ENCODE results near the gene INPP5D. TPM values are rescaled to one million over a fixed set of nuclear protein-coding genes. Genes with fewer than 3 reads are reported as not detected.

INPP5D gene
- total RNA-seq, 1 donor from 2014 or later = 26.6 TPM

DNA sequence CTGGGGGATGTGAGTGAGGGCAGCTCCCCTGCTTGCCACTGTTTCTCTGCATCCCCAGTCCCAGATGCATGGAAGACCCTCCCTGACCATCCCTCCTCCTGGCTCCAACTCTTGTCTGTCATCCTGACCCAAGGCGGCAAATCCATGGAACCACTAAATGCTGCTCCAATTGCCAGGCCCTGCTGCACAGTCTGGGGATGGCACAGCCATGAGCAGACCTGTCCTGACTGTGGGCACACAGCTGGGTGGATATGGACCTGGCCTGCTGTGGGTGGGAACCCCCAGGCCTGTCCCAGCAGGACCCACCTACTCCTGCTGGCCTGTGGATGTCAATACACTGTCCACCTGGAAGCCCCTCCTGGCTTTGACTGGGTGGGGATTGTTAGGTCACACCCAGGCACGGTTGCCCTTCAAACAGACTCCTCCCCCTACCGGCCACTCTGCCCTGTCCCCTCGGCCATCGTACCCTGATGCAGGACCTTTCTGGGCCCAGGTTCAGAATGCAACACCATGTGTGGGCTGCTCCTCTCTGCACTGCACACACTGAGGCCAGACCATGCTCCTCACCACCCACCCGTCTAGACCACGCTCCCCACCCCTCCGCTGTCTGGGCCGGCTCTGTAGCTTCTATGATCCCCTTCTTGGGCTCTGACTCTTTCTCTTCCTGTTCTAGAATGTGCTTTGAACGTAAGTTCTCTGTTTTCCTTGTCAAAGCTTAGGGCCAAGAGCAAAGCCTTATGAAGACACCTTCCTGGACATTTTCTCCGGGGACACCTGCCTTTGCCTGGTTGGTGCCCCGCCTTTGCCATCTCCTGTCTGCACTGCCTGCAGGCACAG lies 57.9 kb downstream of the INPP5D start:
- Histone ChIP-seq H3K4me3 (ENCODE audit: low read depth, low read length) (no peak overlapping the region), H3K36me3 (ENCODE audit: control insufficient read depth, insufficient read depth, low read length) (no peaks in the 10 kb centered on the region), H3K27me3 (ENCODE audit: control insufficient read depth, insufficient read depth, low read length) (no peaks in the 10 kb centered on the region)
- no peak for TF ChIP-seq CTCF (IDR thresholded peaks at IDR 0.05; ENCODE audit: insufficient read depth, low read length, severe bottlenecking)
- DNase-seq (ENCODE audit: low read depth) = no peak
- FAIRE-seq = no peak

DNA sequence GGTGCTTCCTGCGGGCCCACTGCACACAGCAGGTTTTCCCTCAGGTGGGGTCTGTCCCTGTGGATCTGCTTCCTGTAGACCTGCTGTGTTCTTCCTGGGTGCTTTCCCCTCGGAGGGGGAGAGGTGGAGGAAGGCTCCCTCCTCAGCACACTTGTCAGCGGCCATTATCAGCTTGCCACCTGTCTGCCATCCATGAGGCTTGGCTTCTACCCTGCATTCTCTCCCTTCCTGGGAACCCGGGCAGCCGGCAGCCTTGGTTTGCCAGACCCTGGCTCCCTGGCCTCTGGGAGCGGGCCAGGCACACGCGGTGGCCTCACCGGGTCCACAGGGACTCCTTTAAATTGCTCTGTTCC lies 58.5 kb downstream of the INPP5D start:
- Histone ChIP-seq H3K36me3 (ENCODE audit: control insufficient read depth, insufficient read depth, low read length) (no peaks in the 10 kb centered on the region), H3K27me3 (ENCODE audit: control insufficient read depth, insufficient read depth, low read length) (no peaks in the 10 kb centered on the region), H3K4me3 (ENCODE audit: low read depth, low read length) (no peak overlapping the region)
- no peak for DNase-seq (ENCODE audit: low read depth)
- TF ChIP-seq CTCF (IDR thresholded peaks at IDR 0.05; ENCODE audit: insufficient read depth, low read length, severe bottlenecking) = no peak
- no peak for FAIRE-seq

DNA sequence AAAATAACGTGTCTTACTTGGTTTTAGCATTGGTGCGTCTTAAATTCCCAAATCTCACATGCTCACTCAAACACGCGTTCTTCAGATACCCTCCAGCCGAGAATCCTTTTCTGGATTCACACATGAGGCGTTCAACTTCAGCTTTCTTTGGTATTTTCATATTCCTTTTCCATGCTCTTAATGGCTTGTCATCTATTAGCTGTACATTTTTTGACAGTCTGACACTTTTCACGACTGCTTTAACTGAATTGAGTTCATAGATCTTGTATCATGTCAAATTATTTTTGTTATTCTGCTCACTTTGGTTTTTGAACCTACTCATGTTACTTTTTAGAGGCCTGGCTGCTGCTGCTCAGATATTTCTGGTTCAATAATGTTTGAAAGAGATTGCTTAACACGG lies 59.0 kb downstream of the INPP5D start:
- H3K4me3 ChIP-seq (ENCODE audit: low read depth, low read length) = no peak overlapping the region
- H3K36me3 ChIP-seq (ENCODE audit: control insufficient read depth, insufficient read depth, low read length) = no peaks in the 10 kb centered on the region
- no peak for TF ChIP-seq CTCF (IDR thresholded peaks at IDR 0.05; ENCODE audit: insufficient read depth, low read length, severe bottlenecking)
- H3K27me3 ChIP-seq (ENCODE audit: control insufficient read depth, insufficient read depth, low read length) = no peaks in the 10 kb centered on the region
- FAIRE-seq (peak; percentile 79), DNase-seq (ENCODE audit: low read depth) (no peak)

DNA sequence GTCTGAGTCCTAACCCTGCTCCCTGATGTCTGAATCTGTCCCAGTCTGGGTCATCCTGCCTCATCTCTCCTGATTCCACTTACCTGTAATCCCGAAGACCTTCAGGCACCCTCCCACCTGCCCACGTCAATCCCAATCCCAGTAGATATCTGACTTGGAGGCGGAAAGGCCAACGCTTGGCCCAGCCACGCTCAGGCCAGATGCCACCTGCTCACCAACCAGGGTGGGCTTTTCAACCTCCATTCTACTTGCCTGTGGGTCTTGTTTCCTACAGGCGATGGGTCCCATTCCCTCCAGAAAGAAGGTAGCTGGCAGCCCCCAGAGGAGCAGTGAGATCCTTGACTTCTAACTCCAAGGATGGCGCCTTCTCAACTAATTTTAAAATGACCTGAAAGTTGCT lies 59.7 kb downstream of the INPP5D start:
- no peak for DNase-seq (ENCODE audit: low read depth)
- Histone ChIP-seq H3K27me3 (ENCODE audit: control insufficient read depth, insufficient read depth, low read length) (no peaks in the 10 kb centered on the region), H3K36me3 (ENCODE audit: control insufficient read depth, insufficient read depth, low read length) (no peaks in the 10 kb centered on the region), H3K4me3 (ENCODE audit: low read depth, low read length) (no peak overlapping the region)
- FAIRE-seq = no peak
- TF ChIP-seq CTCF (IDR thresholded peaks at IDR 0.05; ENCODE audit: insufficient read depth, low read length, severe bottlenecking) = no peak

DNA sequence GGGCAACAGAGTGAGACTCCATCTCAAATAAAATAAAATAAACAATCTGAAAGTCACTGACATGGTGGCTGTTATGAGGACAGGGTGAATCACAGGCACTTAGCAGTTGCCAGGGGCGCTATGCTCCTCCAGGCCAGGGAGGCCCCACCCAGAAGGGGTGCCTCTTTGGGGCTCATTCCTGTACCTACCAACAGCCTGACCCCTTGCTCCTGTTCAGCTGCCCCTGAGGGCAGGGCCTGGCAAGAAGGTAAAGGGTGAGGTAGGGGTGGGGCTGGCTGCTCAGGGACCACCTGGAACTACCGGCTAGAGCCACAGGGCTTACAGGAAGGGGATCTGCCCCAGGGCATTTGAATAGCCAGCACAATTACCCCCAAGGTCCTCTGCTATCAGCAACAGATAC lies 60.3 kb downstream of the INPP5D start:
- FAIRE-seq (no peak), DNase-seq (ENCODE audit: low read depth) (no peak)
- no peaks in the 10 kb centered on the region for H3K36me3 ChIP-seq (ENCODE audit: control insufficient read depth, insufficient read depth, low read length)
- H3K27me3 ChIP-seq (ENCODE audit: control insufficient read depth, insufficient read depth, low read length) = no peaks in the 10 kb centered on the region
- TF ChIP-seq CTCF (IDR thresholded peaks at IDR 0.05; ENCODE audit: insufficient read depth, low read length, severe bottlenecking) = no peak
- H3K4me3 ChIP-seq (ENCODE audit: low read depth, low read length) = no peak overlapping the region

GRCh38 chr2:233121856-233122255 lies 61.7 kb downstream of the INPP5D start:
- FAIRE-seq = peak; percentile 89
- no peak for DNase-seq (ENCODE audit: low read depth)
- Histone ChIP-seq H3K36me3 (ENCODE audit: control insufficient read depth, insufficient read depth, low read length) (no peaks in the 10 kb centered on the region), H3K27me3 (ENCODE audit: control insufficient read depth, insufficient read depth, low read length) (no peaks in the 10 kb centered on the region), H3K4me3 (ENCODE audit: low read depth, low read length) (no peak overlapping the region)
- TF ChIP-seq CTCF (IDR thresholded peaks at IDR 0.05; ENCODE audit: insufficient read depth, low read length, severe bottlenecking) = no peak

Measured in bronchial epithelial cell (primary cell).